HL-60 (cell line): ENCODE results near the gene HOXD11.

Experiments
- DNase-seq, 2 experiments: peaks; one replicate each; pipeline ENCODE4 v3.0.0-alpha.2; 2010 to 2020; ENCODE audit warnings: low read depth in 1 of 2, low spot score in 1 of 2
- H3K27ac ChIP-seq: fragments of 250-450 bp; sonication (Bioruptor Pico); replicated peaks from 2 replicates; pipeline ENCODE4 v1.5.1; 2020; ENCODE audit warnings: mild to moderate bottlenecking, moderate library complexity
- H3K27me3 ChIP-seq: fragments of 250-450 bp; sonication (Bioruptor Pico); 2 replicates; pipeline ENCODE4 v1.5.1; 2021; ENCODE audit warnings: mild to moderate bottlenecking, moderate library complexity; ENCODE audit not compliant: insufficient read depth, poor library complexity, severe bottlenecking
- H3K4me3 ChIP-seq: replicated peaks from 2 replicates; pipeline ENCODE4 v1.5.1; 2011; ENCODE audit warnings: mild to moderate bottlenecking, control low read depth, low read length; ENCODE audit not compliant: insufficient read depth
- CTCF ChIP-seq: IDR thresholded peaks from one replicate; pipeline ENCODE4 v1.5.1; 2011; ENCODE audit warnings: low read length, control low read depth, inconsistent platforms; ENCODE audit not compliant: insufficient read depth
- GABPA ChIP-seq: IDR thresholded peaks from 2 replicates; pipeline ENCODE4 v1.6.1; 2012; ENCODE audit warnings: low read depth
- POLR2AphosphoS5 ChIP-seq: IDR thresholded peaks from 2 replicates; pipeline ENCODE4 v1.6.1; 2012; ENCODE audit warnings: low read depth
- REST ChIP-seq: IDR thresholded peaks from 2 replicates; pipeline ENCODE4 v1.6.1; 2012; ENCODE audit warnings: low read depth; ENCODE audit not compliant: insufficient replicate concordance
- microRNA-seq: library from miRNA; unstranded; fragments of <30 nt; microRNA quantifications from one replicate; pipeline ENCODE4, GENCODE V29; 2018

The HOXD11 gene

DNA sequence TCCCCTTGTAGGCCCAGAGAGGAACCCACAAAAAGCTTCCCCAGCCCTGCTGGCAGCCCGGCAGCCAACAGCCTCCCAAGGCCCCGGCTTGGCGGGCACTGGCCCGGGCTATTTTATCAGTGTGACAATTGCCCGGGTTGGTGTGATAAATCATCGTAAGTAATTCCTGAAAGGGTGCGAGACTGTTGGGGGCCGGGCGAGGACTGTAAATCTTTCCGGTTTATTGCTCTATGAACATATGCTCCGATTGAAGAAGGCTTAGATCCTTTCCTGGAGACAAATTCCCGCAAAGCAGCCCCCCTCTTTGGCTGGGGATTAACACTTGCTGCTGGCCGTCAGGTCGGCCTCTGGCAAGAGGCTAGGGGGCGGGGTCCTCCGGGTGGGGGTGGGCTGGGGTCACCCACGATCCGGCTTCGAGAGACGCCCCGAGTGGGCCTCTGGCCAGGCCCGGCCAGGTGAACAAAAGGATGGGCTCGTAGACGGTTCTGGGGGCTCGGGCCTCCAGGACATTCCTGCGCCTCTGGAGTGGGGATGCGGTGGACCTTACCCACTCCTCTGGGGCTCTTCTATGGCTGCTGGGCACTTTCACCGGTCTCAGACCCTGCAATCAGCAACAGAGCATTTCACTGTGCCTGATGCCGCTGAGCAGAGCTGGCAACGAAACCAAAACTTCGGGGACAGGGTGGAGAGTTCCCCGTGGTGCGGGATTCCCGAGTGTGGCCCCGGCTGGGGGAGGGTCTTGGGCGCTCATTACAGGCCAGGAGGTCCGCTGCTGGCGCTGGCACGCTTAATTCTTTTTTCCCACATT is 52.0 kb downstream of the HOXD11 start:
- Histone ChIP-seq H3K27me3 (peaks cover 82% of the 10 kb centered on the region), H3K27ac (no peak overlapping the region), H3K4me3 (no peak overlapping the region)
- no peak for TF ChIP-seq POLR2AphosphoS5
- no peak for TF ChIP-seq CTCF
- TF ChIP-seq REST = no peak
- TF ChIP-seq GABPA = no peak
- DNase-seq = no peak

Small RNA genes lying within 50 kb of the gene (microRNA-seq; reads per million reads assigned to microRNA genes)
- gene MIR10B = 3.6 reads per million, percentile 8 among the genes with 10 or more reads in this experiment
